ENCODE data around the gene SCAF1.
"Not testable (repeated sequence)": the region's sequence is repeated elsewhere in the genome, so short reads cannot be mapped to it uniquely, and the experiment has no call there.

SCAF1 gene

GRCh38 chr19:49631610-49632192, 10.3 kb upstream of the SCAF1 start:
- in situ Hi-C loops (cut with MboI; ENCODE audit: low pct_unique_long_range_greater_than_20kb, low sequenced_read_pairs, unreplicated experiment), result no loop called here
- no peak for TF ChIP-seq CTCF (IDR thresholded peaks at IDR 0.05; ENCODE audit: extremely low read depth, insufficient read depth, missing control alignments)
- no peak for DNase-seq (ENCODE audit: low spot score)

DNA sequence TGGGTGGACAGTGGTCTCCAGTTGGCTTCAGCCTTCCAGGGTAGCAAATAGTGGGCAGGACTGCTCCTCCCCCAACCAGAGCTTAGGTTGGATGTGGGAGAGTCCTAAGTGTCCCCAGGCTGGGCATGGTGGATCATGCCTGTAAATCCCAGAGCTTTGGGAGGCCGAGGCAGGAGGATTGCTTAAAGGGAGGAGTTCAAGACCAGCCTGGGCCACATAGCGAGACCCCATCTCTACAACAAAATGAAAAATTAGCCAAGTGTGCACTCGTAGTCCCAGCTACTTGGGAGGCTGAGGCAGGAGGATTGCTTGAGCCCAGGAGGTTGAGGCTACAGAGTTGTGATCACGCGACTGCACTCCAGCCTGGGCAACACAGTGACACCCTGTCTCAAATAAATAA, 9.4 kb upstream of the SCAF1 start:
- in situ Hi-C loops (cut with MboI; ENCODE audit: low pct_unique_long_range_greater_than_20kb, low sequenced_read_pairs, unreplicated experiment), result no loop called here
- no peak for TF ChIP-seq CTCF (IDR thresholded peaks at IDR 0.05; ENCODE audit: extremely low read depth, insufficient read depth, missing control alignments)
- DNase-seq (ENCODE audit: low spot score), result no peak

DNA sequence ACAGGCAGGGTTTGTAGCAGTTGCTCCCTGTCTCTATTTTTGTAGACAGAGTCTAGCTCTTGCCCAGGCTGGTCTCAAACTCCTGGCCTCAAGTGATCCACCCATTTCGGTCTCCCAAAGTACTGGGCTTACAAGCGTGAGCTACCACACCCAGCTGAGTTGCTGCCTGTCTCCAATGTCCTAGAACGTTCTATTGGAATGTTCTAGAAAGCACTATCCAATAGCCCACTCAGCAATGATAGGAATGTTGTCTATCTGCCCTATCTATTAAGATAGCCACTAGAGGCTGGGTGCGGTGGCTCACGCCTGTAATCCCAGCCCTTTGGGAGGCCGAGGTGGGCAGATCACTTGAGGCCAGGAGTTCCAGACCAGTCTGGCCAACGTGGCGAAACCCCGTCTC, 8.7 kb upstream of the SCAF1 start:
- DNase-seq (ENCODE audit: low spot score); in situ Hi-C loops (cut with MboI; ENCODE audit: low pct_unique_long_range_greater_than_20kb, low sequenced_read_pairs, unreplicated experiment): not testable (repeated sequence)

DNA sequence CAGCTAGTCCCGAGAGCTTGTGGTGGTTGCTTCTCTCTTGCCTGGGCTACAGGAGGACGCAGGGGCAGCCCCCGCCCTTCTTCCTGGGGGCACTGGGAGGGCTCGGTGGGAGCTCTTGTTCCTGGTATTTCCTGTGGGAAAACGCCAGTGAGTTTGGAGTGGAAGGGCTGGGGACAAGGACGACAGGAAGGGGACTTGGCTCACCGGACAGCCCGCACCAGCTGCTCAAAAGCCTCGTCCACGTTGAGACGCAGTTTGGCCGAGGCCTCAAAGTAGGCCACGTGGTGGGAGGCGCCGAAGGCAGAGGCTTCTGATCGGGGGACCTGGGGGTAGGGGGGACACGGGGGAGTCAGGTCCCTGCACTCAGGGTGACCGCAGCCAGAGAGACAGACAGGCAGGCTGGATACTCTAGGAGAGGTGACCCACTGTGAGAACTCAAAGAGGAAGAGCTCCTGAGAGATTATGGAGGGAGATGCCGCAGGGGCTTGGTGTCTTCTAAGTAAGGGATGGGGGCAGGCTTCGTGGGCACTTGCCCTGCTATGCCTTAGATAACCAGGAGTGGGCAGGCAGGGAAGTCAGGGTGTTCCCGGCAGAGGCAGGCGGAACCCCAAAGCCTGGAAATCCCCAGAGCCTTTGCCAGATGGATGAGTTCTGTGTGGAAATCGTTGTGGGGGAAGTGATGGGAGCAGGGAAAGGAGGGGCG, 6.3 kb upstream of the SCAF1 start:
- no peak for TF ChIP-seq CTCF (IDR thresholded peaks at IDR 0.05; ENCODE audit: extremely low read depth, insufficient read depth, missing control alignments)
- in situ Hi-C loops (cut with MboI; ENCODE audit: low pct_unique_long_range_greater_than_20kb, low sequenced_read_pairs, unreplicated experiment), result no loop called here
- DNase-seq (ENCODE audit: low spot score), result no peak

GRCh38 chr19:49636233-49636932, 5.6 kb upstream of the SCAF1 start:
- no peak for DNase-seq (ENCODE audit: low spot score)
- in situ Hi-C loops (cut with MboI; ENCODE audit: low pct_unique_long_range_greater_than_20kb, low sequenced_read_pairs, unreplicated experiment), result no loop called here
- TF ChIP-seq CTCF (IDR thresholded peaks at IDR 0.05; ENCODE audit: extremely low read depth, insufficient read depth, missing control alignments), result no peak

GRCh38 chr19:49637821-49638738, 3.9 kb upstream of the SCAF1 start:
- no peak for DNase-seq (ENCODE audit: low spot score)
- in situ Hi-C loops (cut with MboI; ENCODE audit: low pct_unique_long_range_greater_than_20kb, low sequenced_read_pairs, unreplicated experiment), result no loop called here
- TF ChIP-seq CTCF (IDR thresholded peaks at IDR 0.05; ENCODE audit: extremely low read depth, insufficient read depth, missing control alignments), result no peak

Data from GM13977 (cell line).